Stimulated activated CD4-positive, alpha-beta T cell treated with anti-CD3 and anti-CD28 coated beads, Interleukin-4, amount 100 ng/mL, for 1 hour (primary cell): ENCODE data around the gene CCNY.
"Not testable (repeated sequence)": the region's sequence is repeated elsewhere in the genome, so short reads cannot be mapped to it uniquely, and the experiment has no call there.

Source experiments
- DNase-seq: peaks from one replicate; pipeline ENCODE4 v3.0.0-alpha.2; 2020

The CCNY gene

GRCh38 chr10:35412003-35412723 lies 75.9 kb downstream of the CCNY start:
- no peak for DNase-seq

GRCh38 chr10:35412900-35413491 lies 76.7 kb downstream of the CCNY start:
- DNase-seq = no peak

- peak; percentile 34 for DNase-seq
Observed at GRCh38 chr10:35413985-35414861, 77.9 kb downstream of the CCNY start.

- no peak for DNase-seq
Observed at GRCh38 chr10:35415505-35415904, 79.2 kb downstream of the CCNY start.

GRCh38 chr10:35416619-35417312 lies 80.5 kb downstream of the CCNY start:
- no peak for DNase-seq

- DNase-seq = no peak
Observed at GRCh38 chr10:35417313-35417625, 81.0 kb downstream of the CCNY start.

GRCh38 chr10:35417795-35418194 lies 81.5 kb downstream of the CCNY start:
- no peak for DNase-seq

- DNase-seq = not testable (repeated sequence)
Observed at GRCh38 chr10:35418580-35418979, 82.3 kb downstream of the CCNY start.

GRCh38 chr10:35420044-35420443 lies 83.7 kb downstream of the CCNY start:
- DNase-seq = no peak

GRCh38 chr10:35420827-35421552 lies 84.7 kb downstream of the CCNY start:
- no peak for DNase-seq

GRCh38 chr10:35421553-35422178 lies 85.4 kb downstream of the CCNY start:
- no peak for DNase-seq

- DNase-seq = no peak
Observed at GRCh38 chr10:35422228-35422627, 85.9 kb downstream of the CCNY start.

- no peak for DNase-seq
Observed at GRCh38 chr10:35423505-35424306, 87.4 kb downstream of the CCNY start.

GRCh38 chr10:35424680-35425285 lies 88.5 kb downstream of the CCNY start:
- no peak for DNase-seq

GRCh38 chr10:35425595-35425994 lies 89.3 kb downstream of the CCNY start:
- no peak for DNase-seq

- no peak for DNase-seq
Observed at GRCh38 chr10:35426657-35427056, 90.3 kb downstream of the CCNY start.

GRCh38 chr10:35427543-35427942 lies 91.2 kb downstream of the CCNY start:
- DNase-seq = no peak

GRCh38 chr10:35428521-35428920 lies 92.2 kb downstream of the CCNY start:
- DNase-seq = no peak

- DNase-seq = no peak
Observed at GRCh38 chr10:35432781-35433338, 96.6 kb downstream of the CCNY start.

- DNase-seq = no peak
Observed at GRCh38 chr10:35433851-35434426, 97.6 kb downstream of the CCNY start.
